ENCODE measurements around the gene ATG2A.

- TF ChIP-seq CTCF (IDR thresholded peaks at IDR 0.05 in 2 of 3, conservative IDR thresholded peaks at IDR 0.05 in 1 of 3; ENCODE audit: control insufficient read depth in 2 of 3, extremely low read depth in 1 of 3, insufficient read depth in 1 of 3, low read depth in 3 of 3, low read length in 3 of 3) (no peak), REST (IDR thresholded peaks at IDR 0.05; ENCODE audit: low read depth, low read length) (no peak), SIX5 (IDR thresholded peaks at IDR 0.05; ENCODE audit: low read depth, low read length, severe bottlenecking) (no peak), WRNIP1 (IDR thresholded peaks at IDR 0.05; ENCODE audit: borderline replicate concordance, low read depth, low read length) (no peak), RFX5 (IDR thresholded peaks at IDR 0.05; ENCODE audit: low read depth, low read length) (no peak), ZZZ3 (IDR thresholded peaks at IDR 0.05; ENCODE audit: control insufficient read depth, insufficient read length, low read depth) (no peak), YY1 (IDR thresholded peaks at IDR 0.05; ENCODE audit: low read depth, low read length) (no peak), CEBPB (IDR thresholded peaks at IDR 0.05; ENCODE audit: borderline replicate concordance in 1 of 2, low read depth in 2 of 2, low read length in 2 of 2) (no peak), ZNF207 (IDR thresholded peaks at IDR 0.05; ENCODE audit: borderline replicate concordance) (no peak)
Observed at GRCh38 chr11:64898541-64898940, 18.5 kb downstream of the ATG2A start.
